GM23338 (cell line): Measurements from ENCODE around the gene BCL7C. TPM values are rescaled to one million over a fixed set of nuclear protein-coding genes. Genes with fewer than 3 reads are reported as not detected.

Source experiments
- ATAC-seq: fragments of 200-7000 bp; cut with Tn5 transposase; 3 replicates; pipeline ENCODE4 v1.9.1; 2020
- DNase-seq: peaks from one replicate; pipeline ENCODE4 v3.0.0-alpha.2; 2015; ENCODE audit warnings: low spot score
- H2AFZ ChIP-seq: fragments of 200-600 bp; sonication (generic); 2 replicates; pipeline ENCODE4 v1.8.0; 2016; ENCODE audit warnings: antibody characterized with exemption, mild to moderate bottlenecking, moderate library complexity
- H3F3A ChIP-seq: fragments of 200-600 bp; sonication (generic); replicated peaks from 2 replicates; pipeline ENCODE4 v1.8.0; 2017; ENCODE audit warnings: antibody characterized with exemption, mixed run types, low read depth
- H3K27ac ChIP-seq: fragments of 200-600 bp; sonication (generic); 2 replicates; pipeline ENCODE4 v1.6.1; 2016; ENCODE audit warnings: low read depth
- H3K27me3 ChIP-seq: fragments of 200-600 bp; sonication (generic); 2 replicates; pipeline ENCODE4 v1.8.0; 2016; ENCODE audit warnings: mild to moderate bottlenecking, mixed run types, moderate library complexity; ENCODE audit not compliant: insufficient read depth
- H3K36me3 ChIP-seq: fragments of 200-600 bp; sonication (generic); 2 replicates; pipeline ENCODE4 v1.8.0; 2016; ENCODE audit warnings: mild to moderate bottlenecking; ENCODE audit not compliant: insufficient read depth
- H3K4me1 ChIP-seq: fragments of 200-600 bp; sonication (generic); 2 replicates; pipeline ENCODE4 v1.8.0; 2016; ENCODE audit warnings: mild to moderate bottlenecking, moderate library complexity; ENCODE audit not compliant: insufficient read depth
- H3K4me2 ChIP-seq: fragments of 200-600 bp; sonication (generic); 2 replicates; pipeline ENCODE4 v1.7.1; 2017; ENCODE audit warnings: mixed run types
- H3K4me3 ChIP-seq: fragments of 200-600 bp; sonication (generic); 2 replicates; pipeline ENCODE4 v1.6.1; 2016; ENCODE audit warnings: mixed run types
- H3K79me2 ChIP-seq: fragments of 200-600 bp; sonication (generic); replicated peaks from 2 replicates; pipeline ENCODE4 v1.8.0; 2017; ENCODE audit warnings: mild to moderate bottlenecking; ENCODE audit not compliant: insufficient read depth
- H3K9me2 ChIP-seq: fragments of 200-600 bp; sonication (generic); 2 replicates; pipeline ENCODE4 v1.8.0; 2017; ENCODE audit not compliant: insufficient read depth
- H4K20me1 ChIP-seq: fragments of 200-600 bp; sonication (generic); replicated peaks from 2 replicates; pipeline ENCODE4 v1.8.0; 2017; ENCODE audit warnings: mild to moderate bottlenecking; ENCODE audit not compliant: insufficient read depth
- H3K27ac Mint-ChIP-seq: 2 replicates; pipeline ENCODE4 v1.8.0; 2020; ENCODE audit warnings: inconsistent platforms, mild to moderate bottlenecking, moderate library complexity, mixed read lengths
- H3K27me3 Mint-ChIP-seq: 3 replicates; pipeline ENCODE4 v1.8.0; 2022; ENCODE audit warnings: low read depth, mild to moderate bottlenecking, moderate library complexity, mixed read lengths, inconsistent platforms; ENCODE audit not compliant: insufficient read depth, poor library complexity
- H3K36me3 Mint-ChIP-seq: 3 replicates; pipeline ENCODE4 v1.8.0; 2021; ENCODE audit warnings: low read depth, mild to moderate bottlenecking, inconsistent platforms, moderate library complexity, mixed read lengths
- H3K4me1 Mint-ChIP-seq: 3 replicates; pipeline ENCODE4 v1.8.0; 2020; ENCODE audit warnings: mild to moderate bottlenecking, inconsistent platforms, mixed read lengths
- H3K4me3 Mint-ChIP-seq: 3 replicates; pipeline ENCODE4 v1.8.0; 2021; ENCODE audit warnings: moderate library complexity, mild to moderate bottlenecking, inconsistent platforms, mixed read lengths
- H3K9me3 Mint-ChIP-seq: 3 replicates; pipeline ENCODE4 v1.8.0; 2020; ENCODE audit warnings: moderate library complexity, mild to moderate bottlenecking, inconsistent platforms, mixed read lengths
- EZH2 ChIP-seq: fragments of 200-600 bp; sonication (generic); IDR thresholded peaks from one replicate; pipeline ENCODE4 v1.8.0; 2017; ENCODE audit warnings: antibody characterized with exemption, mild to moderate bottlenecking, low read depth; ENCODE audit not compliant: unreplicated experiment
- POLR2AphosphoS5 ChIP-seq: IDR thresholded peaks from 2 replicates; pipeline ENCODE4 v1.6.1; 2016; ENCODE audit warnings: antibody characterized with exemption, low read depth
- REST ChIP-seq: IDR thresholded peaks from one replicate; pipeline ENCODE4 v1.6.1; 2018; ENCODE audit warnings: antibody characterized with exemption; ENCODE audit not compliant: unreplicated experiment
- STAT1 ChIP-seq: IDR thresholded peaks from one replicate; pipeline ENCODE4 v1.6.1; 2016; ENCODE audit warnings: antibody characterized with exemption; ENCODE audit not compliant: unreplicated experiment
- ZNF114 ChIP-seq: fragments of 250-450 bp; sonication (Bioruptor Pico); IDR thresholded peaks from 2 replicates; pipeline ENCODE4 v1.5.0; 2020; ENCODE audit warnings: mild to moderate bottlenecking, moderate library complexity
- ZNF462 ChIP-seq: fragments of 250-450 bp; sonication (Bioruptor Pico); IDR thresholded peaks from 2 replicates; pipeline ENCODE4 v1.5.0; 2020; ENCODE audit warnings: mild to moderate bottlenecking, moderate library complexity
- polyA plus RNA-seq: library from polyadenylated mRNA; unstranded; fragments of >200 nt; fragmentation: Nextera tagmentation; extraction: Ambion mirVana; gene quantifications from 2 replicates; pipeline ENCODE4 v1.2.1, GENCODE V29; 2016
- total RNA-seq: library from RNA; depleted of rRNA; stranded (reverse); fragments of >200 nt; shearing (Covaris generic); gene quantifications from 2 replicates; pipeline ENCODE4 v1.2.3, GENCODE V29; 2014

Gene BCL7C
- total and polyA plus RNA-seq, 2 experiments from 2014 or later, result 17.5 to 22.1 TPM

GRCh38 chr16:30900588-30900987 is 6.7 kb upstream of the BCL7C start:
- ATAC-seq (no peak), DNase-seq (no peak)
- no peaks in the 10 kb centered on the region for H3K36me3 ChIP-seq
- no peaks in the 10 kb centered on the region for H3K79me2 ChIP-seq
- Mint-ChIP-seq H3K4me1 (peaks cover 14% of the 10 kb centered on the region), H3K27me3 (peaks cover 17% of the 10 kb centered on the region), H3K9me3 (no peaks in the 10 kb centered on the region; the same call in 2 of the 3 replicates), H3K36me3 (no peaks in the 10 kb centered on the region), H3K27ac (no peak overlapping the region), H3K4me3 (no peak overlapping the region)
- H2AFZ ChIP-seq, result no peak overlapping the region
- H3K27me3 ChIP-seq, result peaks cover 18% of the 10 kb centered on the region
- TF ChIP-seq ZNF114 (no peak), STAT1 (no peak), ZNF462 (CRISPR knock-in tag) (no peak), REST (no peak), EZH2 (no peak), POLR2AphosphoS5 (no peak)
- peaks cover 20% of the 10 kb centered on the region for H3F3A ChIP-seq
- peaks cover 7% of the 10 kb centered on the region; the same call in 1 of the 2 replicates for H3K9me2 ChIP-seq
- no peak overlapping the region for H3K4me3 ChIP-seq
- H3K27ac ChIP-seq, result no peak overlapping the region
- no peak overlapping the region for H3K4me2 ChIP-seq
- no peaks in the 10 kb centered on the region for H4K20me1 ChIP-seq
- H3K4me1 ChIP-seq, result peaks cover 13% of the 10 kb centered on the region
